ACC112 (cell line): ENCODE results near the gene ZNF326.
"Not testable (repeated sequence)": the region's sequence is repeated elsewhere in the genome, so short reads cannot be mapped to it uniquely, and the experiment has no call there.

Experiments
- H2AFZ ChIP-seq: fragments of 200-600 bp; sonication (generic); one replicate; pipeline ENCODE4 v1.6.0; 2017; ENCODE audit warnings: antibody characterized with exemption, low read length; ENCODE audit not compliant: unreplicated experiment
- H3K27ac ChIP-seq: fragments of 200-600 bp; sonication (generic); 2 replicates; pipeline ENCODE4 v1.5.1; 2014; ENCODE audit warnings: low read depth, mild to moderate bottlenecking, antibody characterized with exemption, low read length, moderate library complexity
- H3K27me3 ChIP-seq: fragments of 200-600 bp; sonication (generic); 2 replicates; pipeline ENCODE4 v1.6.1; 2014; ENCODE audit warnings: mild to moderate bottlenecking, antibody characterized with exemption, low read length, moderate library complexity, mixed read lengths; ENCODE audit not compliant: insufficient read depth
- H3K36me3 ChIP-seq: fragments of 200-600 bp; sonication (generic); 2 replicates; pipeline ENCODE4 v1.6.1; 2016; ENCODE audit warnings: mild to moderate bottlenecking, antibody characterized with exemption, low read length, moderate library complexity, mixed read lengths; ENCODE audit not compliant: insufficient read depth
- H3K4me1 ChIP-seq: fragments of 200-600 bp; sonication (generic); one replicate; pipeline ENCODE4 v1.6.1; 2016; ENCODE audit warnings: low read length, mixed read lengths; ENCODE audit not compliant: insufficient read depth, unreplicated experiment, control insufficient read depth
- H3K4me3 ChIP-seq: fragments of 200-600 bp; sonication (generic); 2 replicates; pipeline ENCODE4 v1.5.1; 2014; ENCODE audit warnings: mild to moderate bottlenecking, low read depth, low read length
- H3K79me2 ChIP-seq: fragments of 200-600 bp; sonication (generic); one replicate; pipeline ENCODE4 v1.6.0; 2016; ENCODE audit warnings: low read length; ENCODE audit not compliant: control insufficient read depth, unreplicated experiment, insufficient read depth

The ZNF326 gene

DNA sequence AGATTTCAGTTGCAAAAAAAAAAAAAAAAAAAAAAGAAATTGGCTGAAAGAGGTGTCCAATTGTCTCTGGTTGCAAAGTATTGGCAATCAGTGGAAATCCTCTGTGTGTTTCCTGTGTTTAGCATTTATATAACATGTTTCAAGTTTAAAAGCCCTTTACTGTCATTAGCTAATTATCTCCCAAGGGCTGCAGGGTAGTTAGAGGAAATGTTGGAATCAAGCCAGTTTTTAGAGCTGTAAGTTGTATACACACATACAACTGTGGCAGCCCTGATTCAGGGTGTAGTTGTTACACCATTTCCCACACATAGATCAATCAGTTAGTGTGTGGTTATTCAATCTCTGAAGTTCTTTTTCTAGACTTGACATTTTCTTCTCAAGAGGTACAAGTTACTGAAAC, 8.9 kb upstream of the ZNF326 start:
- H3K36me3 ChIP-seq = no peaks in the 10 kb centered on the region
- no peak overlapping the region for H3K27ac ChIP-seq
- H2AFZ ChIP-seq = no peak overlapping the region
- H3K79me2 ChIP-seq = no peaks in the 10 kb centered on the region
- H3K27me3 ChIP-seq = no peaks in the 10 kb centered on the region
- H3K4me3 ChIP-seq = no peak overlapping the region
- H3K4me1 ChIP-seq = no peaks in the 10 kb centered on the region

DNA sequence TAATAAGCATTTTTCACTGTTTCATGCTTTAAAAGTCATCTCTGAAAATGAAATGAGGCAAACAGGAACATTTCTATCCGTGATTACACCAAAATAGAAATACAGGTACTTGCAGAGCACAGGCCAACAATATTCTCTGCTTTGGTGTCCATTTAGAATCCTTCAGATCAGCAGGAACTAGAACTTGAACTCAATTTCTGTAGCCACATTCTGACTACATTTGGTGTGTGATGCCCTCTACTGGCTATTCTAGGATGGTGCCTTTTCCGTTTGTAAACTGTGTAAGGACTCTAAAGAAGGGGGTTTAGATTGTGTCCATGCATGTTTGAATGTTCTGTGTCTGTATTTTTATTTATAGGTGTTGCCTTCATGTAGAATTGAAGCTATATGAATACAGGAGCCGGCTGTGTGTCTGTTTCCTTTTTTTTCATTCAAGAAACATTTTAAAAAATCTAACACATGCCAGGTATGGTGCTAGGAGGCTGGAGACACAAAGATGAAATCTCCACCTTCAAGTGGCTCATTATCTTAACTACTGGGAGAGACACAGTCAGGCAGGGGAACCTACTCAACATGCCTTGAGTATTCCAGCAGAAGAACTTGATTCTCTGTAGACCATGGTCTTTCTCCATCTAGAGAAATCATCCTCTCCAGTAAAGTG, 7.6 kb upstream of the ZNF326 start:
- no peak overlapping the region for H2AFZ ChIP-seq
- no peaks in the 10 kb centered on the region for H3K4me1 ChIP-seq
- no peak overlapping the region for H3K4me3 ChIP-seq
- no peaks in the 10 kb centered on the region for H3K36me3 ChIP-seq
- H3K79me2 ChIP-seq = no peaks in the 10 kb centered on the region
- no peaks in the 10 kb centered on the region for H3K27me3 ChIP-seq
- H3K27ac ChIP-seq = no peak overlapping the region

DNA sequence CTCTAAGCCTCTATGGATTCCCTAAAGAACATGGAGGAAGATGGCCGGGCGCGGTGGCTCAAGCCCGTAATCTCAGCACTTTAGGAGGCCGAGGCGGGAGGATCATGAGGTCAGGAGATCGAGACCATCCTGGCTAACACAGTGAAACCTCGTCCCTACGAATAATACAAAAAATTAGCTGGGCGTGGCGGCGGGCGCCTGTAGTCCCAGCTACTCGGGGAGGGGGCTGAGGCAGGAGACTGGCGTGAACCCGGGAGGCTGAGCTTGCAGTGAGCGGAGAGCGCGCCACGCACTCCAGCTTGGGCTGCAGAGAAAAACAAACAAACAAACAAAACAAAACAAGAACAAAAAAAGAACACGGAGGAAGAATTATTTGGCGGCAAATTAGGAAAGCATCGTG, 5.8 kb upstream of the ZNF326 start:
- no peaks in the 10 kb centered on the region for H3K36me3 ChIP-seq
- H3K79me2 ChIP-seq = no peaks in the 10 kb centered on the region
- H3K27ac ChIP-seq = no peak overlapping the region
- no peak overlapping the region for H3K4me3 ChIP-seq
- peaks cover 1% of the 10 kb centered on the region for H3K4me1 ChIP-seq
- H2AFZ ChIP-seq = no peak overlapping the region
- no peaks in the 10 kb centered on the region for H3K27me3 ChIP-seq

DNA sequence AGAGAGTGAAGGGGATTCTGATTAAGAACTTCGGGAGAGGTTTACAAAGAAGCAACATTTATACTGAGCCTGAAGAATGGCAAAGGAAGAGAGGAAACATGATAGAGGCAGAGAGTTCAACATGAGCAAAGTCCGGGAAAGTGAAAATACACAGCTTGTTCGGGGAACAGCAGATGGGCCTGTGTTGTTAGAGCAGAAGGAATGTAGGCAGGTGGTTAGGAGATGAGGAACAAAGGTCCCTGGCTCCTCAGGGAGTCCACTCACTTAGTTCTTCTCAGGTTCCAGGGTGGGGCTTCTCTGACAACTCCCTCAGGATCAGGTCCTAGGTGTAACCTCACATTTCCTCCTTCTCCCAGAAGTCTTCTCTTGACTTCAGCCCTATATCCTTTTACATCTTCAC, 5.1 kb upstream of the ZNF326 start:
- Histone ChIP-seq H3K27me3 (no peaks in the 10 kb centered on the region), H3K36me3 (no peaks in the 10 kb centered on the region), H3K27ac (no peak overlapping the region), H3K79me2 (no peaks in the 10 kb centered on the region), H3K4me3 (no peak overlapping the region), H3K4me1 (peaks cover 3% of the 10 kb centered on the region), H2AFZ (no peak overlapping the region)

DNA sequence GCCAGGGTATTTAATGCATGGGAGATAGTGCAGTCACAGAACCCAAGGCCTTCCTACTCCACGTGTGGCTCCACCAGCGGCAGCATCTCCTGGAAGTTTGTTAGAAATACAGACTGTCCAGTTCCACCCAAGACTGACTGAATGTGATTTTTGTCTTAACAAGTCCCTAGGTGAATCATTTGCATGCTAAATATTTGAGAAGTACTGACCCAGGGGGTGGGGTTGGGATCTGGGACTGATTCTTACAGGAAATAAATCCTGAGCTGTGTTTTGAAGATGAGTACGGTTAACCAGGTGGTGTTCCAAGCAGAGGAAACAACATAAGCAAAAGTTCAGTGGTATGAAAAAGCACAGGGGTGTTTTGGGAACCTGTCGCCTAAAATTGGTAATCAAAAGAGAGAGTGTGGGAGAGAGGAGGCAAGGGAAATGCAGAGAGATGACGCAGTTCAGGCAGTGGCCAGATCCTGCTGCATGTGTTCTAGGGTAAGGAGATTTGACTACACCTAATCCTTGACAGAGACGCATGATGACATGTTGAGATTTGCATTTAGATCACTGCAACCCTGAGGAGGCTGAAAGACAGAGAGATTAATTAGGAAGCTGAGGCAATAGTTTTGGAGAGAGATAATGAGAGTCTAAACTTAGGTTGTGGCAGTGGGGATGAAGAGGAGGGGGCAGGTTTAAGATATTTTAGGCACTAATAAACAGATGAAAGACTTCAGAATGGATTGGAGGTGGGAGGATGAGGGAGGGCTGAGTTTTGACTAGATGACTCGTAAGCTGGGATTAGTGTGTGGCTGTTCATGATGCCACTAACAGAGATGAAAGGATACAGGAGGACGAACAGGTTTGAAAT, 3.7 kb upstream of the ZNF326 start:
- H3K4me3 ChIP-seq = no peak overlapping the region
- no peak overlapping the region for H2AFZ ChIP-seq
- no peaks in the 10 kb centered on the region for H3K27me3 ChIP-seq
- H3K27ac ChIP-seq = no peak overlapping the region
- no peaks in the 10 kb centered on the region for H3K36me3 ChIP-seq
- peaks cover 11% of the 10 kb centered on the region for H3K79me2 ChIP-seq
- H3K4me1 ChIP-seq = peaks cover 4% of the 10 kb centered on the region

DNA sequence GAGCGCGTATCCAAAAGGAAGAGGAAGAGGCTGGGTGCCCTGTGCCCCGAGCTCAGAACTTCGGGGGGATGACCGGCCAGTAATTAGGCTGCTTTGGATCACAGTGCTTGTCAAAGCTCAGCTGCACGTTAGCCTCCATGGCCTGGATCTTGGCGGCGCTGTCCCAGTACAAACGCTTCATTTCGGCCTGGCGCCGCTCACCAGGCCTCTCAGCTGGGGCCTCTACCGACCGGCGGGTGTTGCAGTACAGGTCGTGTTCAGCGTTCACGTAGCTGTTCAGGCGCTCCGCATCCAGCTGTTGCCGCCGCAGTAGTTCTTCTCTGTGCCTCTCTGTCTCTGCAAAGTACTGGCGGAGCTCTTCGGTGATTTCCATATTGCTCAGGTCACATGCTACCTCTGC, 1.4 kb upstream of the ZNF326 start:
- H3K27me3 ChIP-seq = no peaks in the 10 kb centered on the region
- H2AFZ ChIP-seq = no peak overlapping the region
- peaks cover 4% of the 10 kb centered on the region; the same call in 1 of the 2 replicates for H3K36me3 ChIP-seq
- H3K4me3 ChIP-seq = no peak overlapping the region
- H3K4me1 ChIP-seq = peaks cover 24% of the 10 kb centered on the region
- no peak overlapping the region for H3K27ac ChIP-seq
- H3K79me2 ChIP-seq = peaks cover 34% of the 10 kb centered on the region

DNA sequence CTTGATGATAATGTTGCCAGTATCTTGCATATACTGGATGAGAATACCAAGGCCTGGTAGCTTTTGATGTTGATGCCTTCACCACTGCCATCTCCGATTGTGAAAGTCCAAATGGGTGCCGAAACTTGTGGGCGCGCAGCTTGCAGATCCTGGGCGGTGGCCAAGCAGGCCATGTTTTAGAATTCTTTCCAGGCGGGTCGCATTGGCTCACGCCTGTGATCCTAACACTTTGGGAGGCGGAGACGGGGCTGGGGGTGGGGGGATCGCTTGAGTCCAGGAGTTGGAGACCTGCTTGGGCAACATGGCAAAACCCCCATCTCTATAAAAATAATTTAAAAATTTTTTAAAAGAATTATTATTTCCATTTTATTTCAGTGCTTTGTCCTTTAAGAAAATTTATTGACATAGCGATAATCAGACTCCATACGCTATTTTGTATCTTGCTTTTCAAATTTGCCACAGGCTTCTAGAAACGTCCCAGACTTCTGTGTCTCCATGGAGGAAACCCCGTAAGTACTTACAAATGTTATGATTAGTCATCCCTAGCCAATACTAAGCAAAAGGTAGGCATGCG, 592 bp upstream of the ZNF326 start:
- Histone ChIP-seq H3K4me3 (peak overlapping the region; percentile 83), H3K27ac (peak overlapping the region; percentile 74), H3K36me3 (peaks cover 5% of the 10 kb centered on the region; the same call in 1 of the 2 replicates), H2AFZ (peak overlapping the region; percentile 70), H3K79me2 (peaks cover 41% of the 10 kb centered on the region), H3K4me1 (peaks cover 32% of the 10 kb centered on the region), H3K27me3 (no peaks in the 10 kb centered on the region)

DNA sequence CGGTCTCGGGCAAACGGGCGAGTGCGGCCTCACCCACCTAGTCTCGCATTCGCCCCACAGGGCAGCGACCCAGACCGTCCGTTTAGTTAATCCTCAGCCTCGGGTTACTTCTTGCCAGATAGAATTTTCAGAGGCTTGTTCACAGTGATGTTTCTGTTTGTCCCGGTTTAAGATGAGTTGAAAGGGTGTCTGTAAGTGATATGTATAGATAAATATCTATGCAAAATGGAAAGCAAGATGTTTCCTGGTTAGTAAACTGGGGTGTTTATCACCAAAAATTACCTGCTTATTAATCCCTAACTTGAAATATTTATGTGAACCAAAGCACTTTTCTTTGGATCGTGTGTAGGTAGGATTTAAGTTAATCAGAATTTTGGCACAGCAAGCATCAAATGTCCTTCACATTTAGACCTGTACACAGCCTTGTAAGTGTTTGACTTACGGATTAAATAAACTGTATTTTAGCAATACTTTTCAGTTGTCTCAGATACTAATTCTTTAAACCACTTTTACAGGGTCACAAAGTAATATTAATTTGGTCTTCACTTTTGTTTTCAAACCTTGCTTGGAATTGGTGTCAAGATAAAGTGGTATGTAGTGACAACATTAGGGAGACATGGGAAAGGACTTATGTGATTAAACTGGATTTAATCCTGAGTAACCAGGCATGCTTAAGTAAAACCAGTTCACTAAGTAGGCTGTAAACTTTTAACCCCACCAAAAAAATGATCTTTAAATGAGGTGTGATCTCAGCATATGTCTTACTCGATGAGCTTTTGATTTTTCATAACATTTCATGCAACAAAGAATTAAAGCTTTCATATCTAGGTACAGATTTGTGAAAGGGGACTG, 914 bp downstream of the ZNF326 start:
- Histone ChIP-seq H3K4me1 (peaks cover 35% of the 10 kb centered on the region), H3K79me2 (peaks cover 53% of the 10 kb centered on the region), H2AFZ (peak overlapping the region; percentile 70)

DNA sequence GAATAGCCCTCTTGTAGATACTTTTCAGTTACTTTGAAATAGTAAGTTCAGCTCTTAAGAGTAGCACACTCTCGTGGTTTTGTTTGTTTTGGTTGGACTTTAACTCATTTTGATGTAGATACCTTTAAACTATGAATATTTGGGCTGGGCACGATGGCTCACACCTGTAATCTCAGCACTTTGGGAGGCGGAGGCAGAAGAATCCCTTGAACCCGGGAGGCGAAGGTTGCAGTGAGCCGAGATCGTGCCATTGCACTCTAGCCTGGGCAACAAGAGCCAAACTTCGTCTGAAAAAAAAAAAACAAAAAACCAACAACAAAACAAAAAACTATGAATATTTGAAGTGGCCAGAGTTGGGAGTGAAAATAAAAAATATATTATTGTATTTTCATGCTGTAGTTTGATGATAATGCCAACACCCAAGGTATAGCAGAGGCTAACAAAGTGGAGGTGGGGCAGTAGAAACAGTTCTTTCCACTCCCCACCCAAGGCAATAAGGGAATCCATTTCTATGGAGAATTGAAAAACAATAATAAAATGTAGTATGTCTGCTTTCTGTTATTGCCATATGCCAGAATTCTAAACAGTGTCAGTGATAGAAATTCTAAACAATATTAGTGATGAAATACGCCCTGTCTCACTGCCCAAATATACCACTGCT, 1.7 kb downstream of the ZNF326 start:
- Histone ChIP-seq H3K27ac (no peak overlapping the region), H3K36me3 (peaks cover 5% of the 10 kb centered on the region; the same call in 1 of the 2 replicates), H3K4me1 (peaks cover 35% of the 10 kb centered on the region), H3K79me2 (peaks cover 60% of the 10 kb centered on the region), H2AFZ (no peak overlapping the region), H3K4me3 (peak overlapping the region; percentile 83), H3K27me3 (no peaks in the 10 kb centered on the region)

More for the DNA sequence above, 914 bp downstream of the ZNF326 start:
- H3K36me3 ChIP-seq = peaks cover 5% of the 10 kb centered on the region; the same call in 1 of the 2 replicates
- H3K27ac ChIP-seq = peak overlapping the region; percentile 74
- peak overlapping the region; percentile 83 for H3K4me3 ChIP-seq
- H3K27me3 ChIP-seq = no peaks in the 10 kb centered on the region

DNA sequence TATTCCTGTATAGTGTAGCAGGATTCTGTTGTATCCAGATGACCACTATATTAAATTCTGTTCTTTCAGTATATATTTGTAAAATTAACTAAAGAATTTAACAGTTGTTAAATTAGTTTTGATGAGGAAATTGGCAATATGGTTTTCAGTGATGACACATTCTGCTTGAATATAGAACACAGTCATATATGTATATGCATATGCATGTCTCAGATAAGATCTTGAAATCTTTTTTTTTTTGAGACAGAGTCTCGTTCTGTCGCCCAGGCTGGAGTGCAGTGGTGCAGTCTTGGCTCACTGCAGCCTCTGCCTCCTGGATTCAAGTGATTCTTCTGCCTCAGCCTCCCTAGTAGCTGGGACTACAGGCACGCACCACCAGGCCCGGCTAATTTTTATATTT, 2.2 kb downstream of the ZNF326 start:
- Histone ChIP-seq H3K4me1 (peaks cover 35% of the 10 kb centered on the region), H3K4me3 (peak overlapping the region; percentile 83), H3K79me2 (peaks cover 61% of the 10 kb centered on the region)
- not testable (repeated sequence) for H3K36me3 ChIP-seq, H3K27me3 ChIP-seq, H2AFZ ChIP-seq, H3K27ac ChIP-seq
